ENCODE measurements around the gene CLSTN2. TPM values are rescaled to one million over a fixed set of nuclear protein-coding genes. Genes with fewer than 3 reads are reported as not detected.

Gene CLSTN2
- total RNA-seq, 1 donor from 2014 or later: 80.9 TPM

- Histone ChIP-seq H3K9me3 (ENCODE audit: insufficient read depth, low read depth, low read length) (no peaks in the 10 kb centered on the region), H3K4me1 (ENCODE audit: insufficient read depth, low read length) (peaks cover 21% of the 10 kb centered on the region), H4K20me1 (ENCODE audit: insufficient read depth, low read length) (no peaks in the 10 kb centered on the region), H3K27me3 (ENCODE audit: insufficient read depth, low read length) (no peaks in the 10 kb centered on the region), H3K79me2 (ENCODE audit: insufficient read depth, low read length) (no peaks in the 10 kb centered on the region), H3K27ac (ENCODE audit: low read depth, low read length) (peak overlapping the region; percentile 76), H3K36me3 (ENCODE audit: insufficient read depth, low read length) (no peaks in the 10 kb centered on the region), H2AFZ (ENCODE audit: low read depth, low read length) (no peak overlapping the region), H3K9ac (ENCODE audit: low read length) (no peak overlapping the region), H3K4me3 (ENCODE audit: insufficient read depth, low read depth, low read length) (no peak overlapping the region), H3K4me2 (ENCODE audit: low read length) (no peak overlapping the region)
- FAIRE-seq (no peak), DNase-seq (ENCODE audit: low read depth) (no peak)
- H3K27ac Mint-ChIP-seq (ENCODE audit: unreplicated experiment): peak overlapping the region; percentile 95
- TF ChIP-seq CTCF (IDR thresholded peaks at IDR 0.05; ENCODE audit: insufficient read depth, low read depth, low read length) (no peak), EZH2 (IDR thresholded peaks at IDR 0.05; ENCODE audit: insufficient read depth, low read length) (no peak)
- H3K4me3 Mint-ChIP-seq (ENCODE audit: unreplicated experiment): no peak overlapping the region
- peaks cover 12% of the 10 kb centered on the region for H3K9me3 Mint-ChIP-seq (ENCODE audit: unreplicated experiment)
- no peaks in the 10 kb centered on the region for H3K27me3 Mint-ChIP-seq (ENCODE audit: low read depth, unreplicated experiment)
- H3K36me3 Mint-ChIP-seq (ENCODE audit: low read depth, unreplicated experiment): peaks cover 16% of the 10 kb centered on the region
- H3K4me1 Mint-ChIP-seq (ENCODE audit: low read depth, unreplicated experiment): peaks cover 29% of the 10 kb centered on the region
Measured at GRCh38 chr3:140530603-140531002, 595.6 kb downstream of the CLSTN2 start.

- H3K27me3 ChIP-seq (ENCODE audit: insufficient read depth, low read length): no peaks in the 10 kb centered on the region
- H2AFZ ChIP-seq (ENCODE audit: low read depth, low read length): no peak overlapping the region
- DNase-seq (ENCODE audit: low read depth) (no peak), FAIRE-seq (no peak)
- H3K79me2 ChIP-seq (ENCODE audit: insufficient read depth, low read length): no peaks in the 10 kb centered on the region
- Mint-ChIP-seq H3K9me3 (ENCODE audit: unreplicated experiment) (peaks cover 5% of the 10 kb centered on the region), H3K27me3 (ENCODE audit: low read depth, unreplicated experiment) (no peaks in the 10 kb centered on the region), H3K27ac (ENCODE audit: unreplicated experiment) (peak overlapping the region; percentile 7), H3K4me3 (ENCODE audit: unreplicated experiment) (no peak overlapping the region), H3K36me3 (ENCODE audit: low read depth, unreplicated experiment) (peaks cover 17% of the 10 kb centered on the region), H3K4me1 (ENCODE audit: low read depth, unreplicated experiment) (peaks cover 42% of the 10 kb centered on the region)
- peaks cover 21% of the 10 kb centered on the region for H3K4me1 ChIP-seq (ENCODE audit: insufficient read depth, low read length)
- H3K9me3 ChIP-seq (ENCODE audit: insufficient read depth, low read depth, low read length): no peaks in the 10 kb centered on the region
- no peaks in the 10 kb centered on the region for H4K20me1 ChIP-seq (ENCODE audit: insufficient read depth, low read length)
- no peak overlapping the region for H3K4me2 ChIP-seq (ENCODE audit: low read length)
- H3K9ac ChIP-seq (ENCODE audit: low read length): no peak overlapping the region
- no peak for TF ChIP-seq EZH2 (IDR thresholded peaks at IDR 0.05; ENCODE audit: insufficient read depth, low read length)
- TF ChIP-seq CTCF (IDR thresholded peaks at IDR 0.05; ENCODE audit: insufficient read depth, low read depth, low read length): no peak
- no peak overlapping the region for H3K4me3 ChIP-seq (ENCODE audit: insufficient read depth, low read depth, low read length)
- H3K36me3 ChIP-seq (ENCODE audit: insufficient read depth, low read length): no peaks in the 10 kb centered on the region
- no peak overlapping the region for H3K27ac ChIP-seq (ENCODE audit: low read depth, low read length)
Measured at GRCh38 chr3:140532793-140533330, 597.9 kb downstream of the CLSTN2 start.

- H3K4me3 ChIP-seq (ENCODE audit: insufficient read depth, low read depth, low read length): no peak overlapping the region
Measured at GRCh38 chr3:140536926-140537726, 602.1 kb downstream of the CLSTN2 start.

More at GRCh38 chr3:140536926-140537726, 602.1 kb downstream of the CLSTN2 start:
- peaks cover 32% of the 10 kb centered on the region for H3K4me1 Mint-ChIP-seq (ENCODE audit: low read depth, unreplicated experiment)
- H3K36me3 Mint-ChIP-seq (ENCODE audit: low read depth, unreplicated experiment): peaks cover 28% of the 10 kb centered on the region
- Histone ChIP-seq H3K4me2 (ENCODE audit: low read length) (no peak overlapping the region), H2AFZ (ENCODE audit: low read depth, low read length) (no peak overlapping the region), H3K9ac (ENCODE audit: low read length) (no peak overlapping the region), H3K79me2 (ENCODE audit: insufficient read depth, low read length) (no peaks in the 10 kb centered on the region), H3K27ac (ENCODE audit: low read depth, low read length) (no peak overlapping the region), H3K4me1 (ENCODE audit: insufficient read depth, low read length) (no peaks in the 10 kb centered on the region), H3K36me3 (ENCODE audit: insufficient read depth, low read length) (no peaks in the 10 kb centered on the region), H3K27me3 (ENCODE audit: insufficient read depth, low read length) (no peaks in the 10 kb centered on the region), H4K20me1 (ENCODE audit: insufficient read depth, low read length) (no peaks in the 10 kb centered on the region), H3K9me3 (ENCODE audit: insufficient read depth, low read depth, low read length) (no peaks in the 10 kb centered on the region)
- FAIRE-seq (no peak), DNase-seq (ENCODE audit: low read depth) (peak; percentile 45)
- H3K27ac Mint-ChIP-seq (ENCODE audit: unreplicated experiment): no peak overlapping the region
- H3K9me3 Mint-ChIP-seq (ENCODE audit: unreplicated experiment): peaks cover 5% of the 10 kb centered on the region
- no peaks in the 10 kb centered on the region for H3K27me3 Mint-ChIP-seq (ENCODE audit: low read depth, unreplicated experiment)
- TF ChIP-seq CTCF (IDR thresholded peaks at IDR 0.05; ENCODE audit: insufficient read depth, low read depth, low read length) (no peak), EZH2 (IDR thresholded peaks at IDR 0.05; ENCODE audit: insufficient read depth, low read length) (no peak)
- H3K4me3 Mint-ChIP-seq (ENCODE audit: unreplicated experiment): no peak overlapping the region
